ENCODE results near the gene WDR87.

WDR87 gene

DNA sequence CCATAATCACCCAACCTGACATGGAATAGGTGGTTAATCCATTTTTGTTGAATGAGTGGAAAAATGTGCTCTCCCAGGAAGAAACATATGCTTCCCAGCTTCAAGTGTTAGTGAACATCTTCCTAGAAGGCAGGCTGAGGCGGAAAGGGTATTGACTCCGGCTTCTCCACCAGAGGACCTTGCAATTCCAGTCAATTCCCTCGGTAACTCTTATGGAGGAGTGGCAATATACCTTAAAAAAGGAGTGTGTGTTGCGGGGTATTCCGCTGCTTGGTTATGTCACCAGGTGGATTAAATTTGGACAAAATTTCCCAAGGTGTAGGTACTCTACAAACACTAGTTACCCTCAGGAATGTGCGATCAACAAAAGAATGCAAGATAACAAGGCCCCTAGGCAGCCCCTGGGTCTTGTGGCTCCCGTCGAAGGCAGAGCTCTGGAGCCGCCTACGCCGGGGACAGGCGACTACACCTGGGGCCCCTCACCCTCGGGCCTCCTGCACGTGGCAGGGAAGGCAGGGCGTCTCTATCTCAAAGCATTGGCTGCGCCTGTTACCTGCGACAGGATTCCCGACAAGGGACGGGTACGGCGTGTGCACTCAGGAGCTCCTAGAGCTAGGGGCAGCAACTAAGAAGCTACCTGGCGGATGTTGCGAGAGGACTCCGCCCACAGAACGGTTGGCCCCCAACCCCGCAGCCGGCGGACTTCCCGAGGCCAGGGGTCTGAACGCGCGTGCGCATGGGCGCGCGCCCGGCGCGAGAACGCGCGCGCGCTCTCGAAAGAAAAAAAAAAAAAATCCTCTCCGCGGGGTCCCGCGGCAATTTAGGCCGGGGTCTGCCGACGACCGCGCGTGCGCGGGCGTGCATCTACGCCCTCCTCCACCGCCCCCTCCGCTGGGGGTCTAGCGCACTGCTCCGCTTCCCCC is at the start of gene WDR87:
WDR87 (minus strand) TSS at position 649 of the 923 bp plus-strand sequence. CDS start 8,355 bp downstream, outside the sequence.
- Histone ChIP-seq H3K9ac (ENCODE audit: low read depth, low read length) (peak within 1 kb of the TSS; percentile 85), H3K9me3 (ENCODE audit: control insufficient read depth, insufficient read depth, low read length) (no peaks in the 10 kb centered on the region), H3K4me1 (ENCODE audit: control insufficient read depth, insufficient read depth, low read length) (peaks cover 14% of the 10 kb centered on the region)

GRCh38 chr19:37955986-37956385 is 49.6 kb upstream of the WDR87 start:
- no peaks in the 10 kb centered on the region for H3K9me3 ChIP-seq (ENCODE audit: control insufficient read depth, insufficient read depth, low read length)
- no peaks in the 10 kb centered on the region for H3K27me3 ChIP-seq (ENCODE audit: control insufficient read depth, insufficient read depth, low read length)
- peaks cover 10% of the 10 kb centered on the region for H3K4me1 ChIP-seq (ENCODE audit: control insufficient read depth, insufficient read depth, low read length)
- H3K36me3 ChIP-seq (ENCODE audit: control insufficient read depth, insufficient read depth, low read length), result no peaks in the 10 kb centered on the region
- no peak overlapping the region for H3K4me3 ChIP-seq (ENCODE audit: low read depth, low read length)
- H3K9ac ChIP-seq (ENCODE audit: low read depth, low read length), result no peak overlapping the region

More for the DNA sequence above, at the start of gene WDR87:
- peaks cover 3% of the 10 kb centered on the region for H3K36me3 ChIP-seq (ENCODE audit: control insufficient read depth, insufficient read depth, low read length)
- H3K27me3 ChIP-seq (ENCODE audit: control insufficient read depth, insufficient read depth, low read length), result no peaks in the 10 kb centered on the region
- peak within 1 kb of the TSS; percentile 72 for H3K4me3 ChIP-seq (ENCODE audit: low read depth, low read length)

GRCh38 chr19:37954421-37954874 is 48.1 kb upstream of the WDR87 start:
- Histone ChIP-seq H3K27me3 (ENCODE audit: control insufficient read depth, insufficient read depth, low read length) (no peaks in the 10 kb centered on the region), H3K4me3 (ENCODE audit: low read depth, low read length) (no peak overlapping the region), H3K36me3 (ENCODE audit: control insufficient read depth, insufficient read depth, low read length) (no peaks in the 10 kb centered on the region), H3K9ac (ENCODE audit: low read depth, low read length) (no peak overlapping the region), H3K9me3 (ENCODE audit: control insufficient read depth, insufficient read depth, low read length) (no peaks in the 10 kb centered on the region), H3K4me1 (ENCODE audit: control insufficient read depth, insufficient read depth, low read length) (peaks cover 12% of the 10 kb centered on the region)

GRCh38 chr19:37953918-37954303 is 47.5 kb upstream of the WDR87 start:
- H3K9ac ChIP-seq (ENCODE audit: low read depth, low read length), result no peak overlapping the region
- no peak overlapping the region for H3K4me3 ChIP-seq (ENCODE audit: low read depth, low read length)
- H3K27me3 ChIP-seq (ENCODE audit: control insufficient read depth, insufficient read depth, low read length), result no peaks in the 10 kb centered on the region
- H3K4me1 ChIP-seq (ENCODE audit: control insufficient read depth, insufficient read depth, low read length), result peaks cover 12% of the 10 kb centered on the region
- no peaks in the 10 kb centered on the region for H3K36me3 ChIP-seq (ENCODE audit: control insufficient read depth, insufficient read depth, low read length)
- H3K9me3 ChIP-seq (ENCODE audit: control insufficient read depth, insufficient read depth, low read length), result no peaks in the 10 kb centered on the region

DNA sequence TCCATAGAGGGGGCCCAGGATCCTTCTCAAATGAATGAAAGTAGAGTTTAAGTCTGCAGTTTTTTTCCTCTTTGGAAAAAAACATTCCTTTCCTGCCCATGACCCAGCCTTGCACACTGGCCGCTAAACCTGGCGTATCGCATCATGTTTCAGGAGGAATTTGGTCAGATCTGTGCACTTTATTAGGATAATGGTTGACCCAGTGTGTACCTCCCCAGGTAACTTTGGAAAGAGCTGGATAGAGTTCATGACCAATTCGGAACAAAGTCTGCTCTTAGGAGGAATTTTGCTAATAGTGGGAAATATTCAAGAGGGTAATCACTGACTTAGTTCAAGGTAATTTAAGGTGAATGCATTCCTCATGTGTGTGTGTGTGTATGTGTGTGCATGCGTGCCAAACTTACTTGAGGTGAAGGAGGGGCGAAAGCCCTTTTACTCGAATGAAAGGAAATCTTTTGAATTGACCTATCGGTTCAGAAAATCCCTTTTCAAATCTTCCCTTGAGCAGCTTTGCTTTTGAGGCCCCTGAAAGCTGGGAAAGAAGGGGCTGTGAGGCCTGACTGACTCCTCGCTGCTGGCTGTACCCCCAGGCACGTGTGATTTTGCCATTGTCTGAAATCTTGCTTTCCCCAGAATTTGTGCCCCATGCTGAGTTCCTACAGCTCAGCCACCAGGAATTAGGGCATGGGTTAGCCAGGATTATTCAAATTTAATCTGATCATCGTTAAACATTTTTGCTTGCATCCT is 47.0 kb upstream of the WDR87 start:
- no peak overlapping the region for H3K9ac ChIP-seq (ENCODE audit: low read depth, low read length)
- peaks cover 12% of the 10 kb centered on the region for H3K4me1 ChIP-seq (ENCODE audit: control insufficient read depth, insufficient read depth, low read length)
- no peak overlapping the region for H3K4me3 ChIP-seq (ENCODE audit: low read depth, low read length)

DNA sequence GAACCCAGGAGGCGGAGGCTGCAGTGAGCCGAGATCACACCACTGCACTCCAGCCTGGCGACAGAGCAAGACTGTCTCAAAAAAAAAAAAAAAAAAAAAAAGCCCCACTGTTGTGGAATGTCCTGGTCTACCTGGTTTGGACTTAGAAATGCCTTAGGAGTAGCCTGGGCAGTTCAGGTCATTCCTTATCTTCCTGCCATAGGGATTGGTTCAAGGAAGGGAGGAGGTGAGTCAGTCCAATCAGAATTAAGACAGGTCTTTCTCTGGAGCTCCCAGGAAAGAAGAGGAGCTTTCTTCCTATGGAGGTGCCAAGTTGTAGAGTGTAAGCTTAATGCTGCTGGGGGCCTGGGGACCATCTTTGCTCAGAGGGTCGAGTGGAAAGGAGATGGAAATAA is 45.4 kb upstream of the WDR87 start:
- Histone ChIP-seq H3K9ac (ENCODE audit: low read depth, low read length) (no peak overlapping the region), H3K4me1 (ENCODE audit: control insufficient read depth, insufficient read depth, low read length) (peaks cover 12% of the 10 kb centered on the region), H3K36me3 (ENCODE audit: control insufficient read depth, insufficient read depth, low read length) (no peaks in the 10 kb centered on the region), H3K9me3 (ENCODE audit: control insufficient read depth, insufficient read depth, low read length) (no peaks in the 10 kb centered on the region), H3K27me3 (ENCODE audit: control insufficient read depth, insufficient read depth, low read length) (no peaks in the 10 kb centered on the region), H3K4me3 (ENCODE audit: low read depth, low read length) (no peak overlapping the region)

More for the DNA sequence above, 47.0 kb upstream of the WDR87 start:
- Histone ChIP-seq H3K27me3 (ENCODE audit: control insufficient read depth, insufficient read depth, low read length) (no peaks in the 10 kb centered on the region), H3K36me3 (ENCODE audit: control insufficient read depth, insufficient read depth, low read length) (no peaks in the 10 kb centered on the region), H3K9me3 (ENCODE audit: control insufficient read depth, insufficient read depth, low read length) (no peaks in the 10 kb centered on the region)

DNA sequence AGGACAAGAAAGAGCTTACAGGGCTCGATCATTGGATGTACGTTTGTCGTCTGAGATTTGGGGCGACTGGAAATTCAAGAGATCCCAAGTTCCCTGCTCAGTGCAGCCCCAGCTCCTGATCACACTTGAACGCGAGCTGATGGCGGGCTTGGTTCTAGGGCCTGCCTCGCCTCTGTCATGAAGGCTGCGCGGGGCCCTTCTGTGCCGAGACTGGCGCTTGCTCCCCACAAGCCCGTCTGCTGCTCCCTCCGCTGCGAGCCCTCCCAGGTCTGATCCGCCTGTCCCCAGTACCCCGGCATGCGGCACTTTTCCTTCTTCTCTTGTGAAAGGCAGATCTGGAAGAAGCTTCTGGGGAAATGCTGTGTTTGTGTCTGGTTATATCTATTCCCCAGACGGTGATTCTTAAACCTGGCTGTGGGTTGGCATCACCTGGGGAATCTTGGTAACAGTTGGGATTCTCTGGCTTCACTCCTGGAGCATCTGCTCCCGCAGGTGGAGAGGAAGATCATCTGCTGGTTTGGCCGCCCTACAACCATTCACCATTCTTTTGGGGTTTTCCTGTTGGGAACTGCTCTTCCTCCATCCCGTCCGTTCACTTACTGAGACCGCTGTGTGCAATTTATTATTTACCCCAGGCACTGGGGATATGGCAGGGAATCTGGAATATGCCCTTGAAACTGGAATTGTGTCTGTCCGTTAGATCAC is 44.2 kb upstream of the WDR87 start:
- Histone ChIP-seq H3K4me1 (ENCODE audit: control insufficient read depth, insufficient read depth, low read length) (peaks cover 12% of the 10 kb centered on the region), H3K27me3 (ENCODE audit: control insufficient read depth, insufficient read depth, low read length) (no peaks in the 10 kb centered on the region), H3K9ac (ENCODE audit: low read depth, low read length) (no peak overlapping the region), H3K4me3 (ENCODE audit: low read depth, low read length) (no peak overlapping the region), H3K9me3 (ENCODE audit: control insufficient read depth, insufficient read depth, low read length) (no peaks in the 10 kb centered on the region), H3K36me3 (ENCODE audit: control insufficient read depth, insufficient read depth, low read length) (no peaks in the 10 kb centered on the region)

DNA sequence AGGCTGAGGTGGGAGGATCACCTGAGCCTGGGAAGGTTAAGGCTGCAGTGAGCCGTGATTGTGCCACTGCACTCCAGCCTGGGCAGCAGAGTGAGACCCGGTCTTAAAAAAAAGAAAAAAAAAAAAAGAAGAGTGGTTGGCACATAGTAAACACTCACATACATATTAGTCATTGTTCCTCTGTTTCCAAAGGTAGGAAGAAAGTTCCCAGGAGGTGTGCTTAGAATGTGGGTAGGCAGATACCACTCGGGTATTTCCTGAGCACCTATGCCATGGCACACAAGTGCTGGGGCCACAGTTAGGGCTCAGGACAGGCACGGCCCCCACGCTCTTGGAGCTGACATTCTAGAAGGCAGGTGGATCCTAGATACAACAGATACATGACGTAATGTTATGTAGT is 42.0 kb upstream of the WDR87 start:
- peaks cover 7% of the 10 kb centered on the region for H3K4me1 ChIP-seq (ENCODE audit: control insufficient read depth, insufficient read depth, low read length)
- no peaks in the 10 kb centered on the region for H3K36me3 ChIP-seq (ENCODE audit: control insufficient read depth, insufficient read depth, low read length)
- H3K4me3 ChIP-seq (ENCODE audit: low read depth, low read length), result no peak overlapping the region
- no peaks in the 10 kb centered on the region for H3K27me3 ChIP-seq (ENCODE audit: control insufficient read depth, insufficient read depth, low read length)
- no peak overlapping the region for H3K9ac ChIP-seq (ENCODE audit: low read depth, low read length)
- no peaks in the 10 kb centered on the region for H3K9me3 ChIP-seq (ENCODE audit: control insufficient read depth, insufficient read depth, low read length)

DNA sequence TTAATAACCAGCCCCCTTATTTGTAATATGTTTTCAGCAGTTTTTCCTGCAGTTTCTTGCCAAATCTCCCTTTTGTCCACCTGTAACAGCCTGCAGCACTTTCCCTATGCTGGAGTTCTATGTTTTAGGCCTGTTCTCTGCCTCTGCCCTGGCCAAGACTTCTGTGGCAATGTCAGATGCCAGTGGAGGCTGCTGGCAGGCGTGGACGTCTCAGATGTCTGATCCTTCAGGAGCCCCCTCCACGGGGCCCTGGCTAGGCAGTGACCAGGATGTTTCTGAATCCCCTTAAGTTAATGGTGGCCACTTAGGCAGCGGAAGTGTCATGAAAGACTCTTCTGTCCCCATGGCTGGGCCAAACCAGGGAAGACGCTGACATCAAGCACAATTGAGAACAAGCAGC is 41.4 kb upstream of the WDR87 start:
- H3K27me3 ChIP-seq (ENCODE audit: control insufficient read depth, insufficient read depth, low read length), result no peaks in the 10 kb centered on the region
- no peak overlapping the region for H3K4me3 ChIP-seq (ENCODE audit: low read depth, low read length)
- H3K4me1 ChIP-seq (ENCODE audit: control insufficient read depth, insufficient read depth, low read length), result peaks cover 5% of the 10 kb centered on the region
- no peaks in the 10 kb centered on the region for H3K36me3 ChIP-seq (ENCODE audit: control insufficient read depth, insufficient read depth, low read length)
- no peak overlapping the region for H3K9ac ChIP-seq (ENCODE audit: low read depth, low read length)
- H3K9me3 ChIP-seq (ENCODE audit: control insufficient read depth, insufficient read depth, low read length), result no peaks in the 10 kb centered on the region

DNA sequence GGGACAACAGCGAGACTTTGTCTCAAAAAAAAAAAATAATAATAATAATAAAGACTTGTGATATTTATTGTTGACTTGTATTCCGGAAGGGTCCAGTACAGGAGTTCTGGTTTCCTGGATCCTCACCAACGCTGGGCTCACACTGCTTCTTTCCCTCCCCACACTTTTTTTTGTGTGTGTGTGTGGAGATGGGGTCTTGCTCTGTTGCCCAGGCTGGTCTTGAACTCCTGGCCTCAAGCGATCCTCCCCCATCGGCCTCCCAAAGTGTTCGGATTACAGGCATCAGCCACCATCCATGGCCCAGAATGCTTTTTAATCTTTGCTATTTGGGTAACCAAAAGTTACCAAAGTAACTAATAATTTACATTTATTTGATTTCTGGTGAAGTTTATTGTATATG is 39.7 kb upstream of the WDR87 start:
- Histone ChIP-seq H3K9ac (ENCODE audit: low read depth, low read length) (no peak overlapping the region), H3K36me3 (ENCODE audit: control insufficient read depth, insufficient read depth, low read length) (no peaks in the 10 kb centered on the region), H3K4me3 (ENCODE audit: low read depth, low read length) (no peak overlapping the region), H3K9me3 (ENCODE audit: control insufficient read depth, insufficient read depth, low read length) (no peaks in the 10 kb centered on the region), H3K27me3 (ENCODE audit: control insufficient read depth, insufficient read depth, low read length) (no peaks in the 10 kb centered on the region), H3K4me1 (ENCODE audit: control insufficient read depth, insufficient read depth, low read length) (peaks cover 4% of the 10 kb centered on the region)

GRCh38 chr19:37943480-37943879 is 37.1 kb upstream of the WDR87 start:
- no peaks in the 10 kb centered on the region for H3K27me3 ChIP-seq (ENCODE audit: control insufficient read depth, insufficient read depth, low read length)
- no peaks in the 10 kb centered on the region for H3K9me3 ChIP-seq (ENCODE audit: control insufficient read depth, insufficient read depth, low read length)
- no peaks in the 10 kb centered on the region for H3K4me1 ChIP-seq (ENCODE audit: control insufficient read depth, insufficient read depth, low read length)
- no peak overlapping the region for H3K4me3 ChIP-seq (ENCODE audit: low read depth, low read length)
- H3K36me3 ChIP-seq (ENCODE audit: control insufficient read depth, insufficient read depth, low read length), result peaks cover 4% of the 10 kb centered on the region
- no peak overlapping the region for H3K9ac ChIP-seq (ENCODE audit: low read depth, low read length)
